ENCODE results near the gene ADPRM.

GRCh38 chr17:10713318-10713717 is 15.9 kb downstream of the ADPRM start:
- TF ChIP-seq POLR2AphosphoS5 (IDR thresholded peaks at IDR 0.05) (no peak), EP300 (IDR thresholded peaks at IDR 0.05; ENCODE audit: low read depth) (no peak)

Measured in transverse colon (tissue), 3 donors.